ENCODE results near the gene PAX2. TPM values are rescaled to one million over a fixed set of nuclear protein-coding genes. Genes with fewer than 3 reads are reported as not detected.

PAX2 gene
- total RNA-seq, 1 donor from 2014 or later, result not detected

DNA sequence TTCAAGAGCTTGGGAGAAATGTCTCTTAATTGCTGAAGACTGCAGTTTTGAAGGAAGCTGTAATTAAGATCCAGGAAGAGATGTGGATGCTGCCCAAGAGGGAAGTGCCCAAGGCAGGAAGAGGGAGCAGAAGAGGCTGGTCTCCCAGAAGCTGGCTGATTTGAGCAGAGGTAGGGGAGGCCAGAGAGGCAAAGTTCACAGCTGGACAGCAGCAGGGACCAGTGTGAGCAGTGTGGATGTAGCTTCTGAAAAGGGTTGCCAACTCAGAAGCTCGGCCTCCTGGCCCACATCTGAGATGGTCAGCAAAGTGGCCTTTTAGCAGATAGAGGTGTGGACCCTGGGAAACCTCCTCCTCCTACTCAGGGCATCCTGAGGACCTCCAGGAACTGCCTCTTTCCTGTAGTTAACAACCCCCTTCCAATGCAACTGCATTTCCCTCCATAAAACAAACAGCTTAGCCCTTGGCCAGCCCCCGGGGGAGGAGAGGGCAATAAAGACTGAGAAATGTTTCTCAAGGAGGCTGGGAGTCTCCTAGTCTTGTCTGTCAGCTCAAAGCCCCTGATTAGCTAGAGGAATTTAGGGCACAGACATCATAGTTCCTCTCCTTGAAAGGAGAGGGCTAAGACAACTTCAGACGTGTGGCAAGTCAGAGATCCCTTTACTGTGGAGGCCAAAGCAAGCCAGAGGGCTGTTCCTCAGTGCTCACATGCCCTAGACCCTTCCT lies 69.5 kb downstream of the PAX2 start:
- DNase-seq (ENCODE audit: low read depth in 2 of 2), result no peak

DNA sequence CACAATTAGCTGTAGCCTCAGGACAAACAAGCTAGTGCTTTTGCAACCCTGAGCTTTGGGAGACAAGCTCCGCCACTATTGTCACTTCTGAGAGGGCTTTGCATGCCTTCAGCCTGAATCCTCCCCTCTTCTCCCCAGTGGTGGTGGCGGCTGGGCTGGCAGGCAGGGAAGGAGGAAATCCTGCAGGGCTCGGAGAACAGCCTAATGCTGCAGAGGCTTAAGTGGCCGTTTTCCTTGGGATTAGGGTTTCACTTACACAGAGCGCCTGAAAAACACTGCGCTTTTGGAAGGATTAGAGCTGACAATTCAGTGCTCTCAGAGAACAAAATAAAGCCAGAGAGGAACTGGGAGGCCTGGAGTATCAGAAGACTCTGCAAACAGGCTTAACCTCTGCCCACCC lies 71.3 kb downstream of the PAX2 start:
- no peak for DNase-seq (ENCODE audit: low read depth in 2 of 2)

GRCh38 chr10:100817268-100817839 lies 72.0 kb downstream of the PAX2 start:
- no peak for DNase-seq (ENCODE audit: low read depth in 2 of 2)

- DNase-seq (ENCODE audit: low read depth in 2 of 2), result no peak
These were observed 74.0 kb downstream of the PAX2 start for GRCh38 chr10:100819424-100819823.

DNA sequence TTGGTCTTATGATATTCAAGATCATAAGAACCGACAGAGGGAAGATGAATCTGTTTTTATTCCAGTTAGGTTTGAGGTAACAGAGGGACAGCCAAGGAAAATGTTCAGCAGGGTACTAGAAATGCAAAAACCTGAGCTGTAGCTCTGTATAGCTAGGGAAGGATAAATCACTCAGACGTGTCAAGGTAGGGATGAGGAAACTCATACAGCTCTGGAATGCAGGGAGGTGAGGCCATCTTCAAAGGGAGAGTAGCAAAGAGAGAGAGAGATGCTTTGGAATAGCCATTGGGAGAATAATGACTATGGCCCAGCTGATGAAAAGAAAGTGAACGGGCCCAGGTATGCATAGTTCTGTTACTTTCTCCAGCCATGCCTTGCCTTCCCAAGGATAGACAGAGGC lies 77.8 kb downstream of the PAX2 start:
- no peak for DNase-seq (ENCODE audit: low read depth in 2 of 2)

DNA sequence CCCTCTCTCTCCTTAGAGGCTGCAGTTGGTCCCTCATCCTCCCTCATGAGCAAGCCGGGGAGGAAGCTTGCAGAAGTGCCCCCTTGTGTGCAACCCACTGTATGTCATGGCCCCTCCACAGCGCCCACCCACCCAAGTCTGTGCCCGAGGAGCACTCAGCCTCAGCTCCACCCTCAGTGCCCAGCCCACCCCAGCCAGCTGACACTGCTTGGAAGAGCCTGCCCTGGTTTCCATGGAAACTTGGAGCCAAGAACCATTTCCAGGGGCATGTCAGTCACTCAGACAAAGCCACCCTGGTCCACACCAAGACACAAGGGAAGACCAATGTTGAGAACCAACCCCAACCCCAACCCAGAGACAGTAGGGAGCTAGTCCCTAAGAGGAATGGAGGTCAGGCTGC lies 79.5 kb downstream of the PAX2 start:
- DNase-seq (ENCODE audit: low read depth in 2 of 2), result no peak

DNA sequence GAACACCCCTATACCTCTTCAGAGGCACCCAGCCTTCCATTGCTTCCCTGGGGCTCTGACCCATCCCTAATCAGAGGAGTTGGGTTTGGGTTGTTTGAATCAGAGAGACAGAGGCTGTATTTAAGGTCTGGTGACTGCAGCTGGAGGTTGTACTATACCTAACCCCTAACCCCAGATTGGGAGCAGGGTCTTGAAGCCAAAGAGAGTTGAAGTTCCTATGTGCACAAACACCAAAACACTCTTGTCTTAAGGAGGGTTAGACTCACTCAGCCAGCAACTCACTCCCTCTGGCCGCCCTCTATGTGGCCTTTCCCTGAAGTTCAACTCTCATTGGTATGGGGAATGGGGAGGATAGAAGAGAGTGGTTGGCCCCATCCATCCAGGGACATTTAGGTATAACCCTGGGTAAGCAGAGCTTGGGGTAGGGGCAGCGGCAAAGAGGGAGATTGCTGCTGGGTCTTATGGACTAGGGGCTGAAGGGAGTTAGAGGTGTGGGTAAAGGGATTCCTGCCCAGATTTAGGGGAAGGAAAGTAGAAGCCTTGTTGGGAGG lies 80.0 kb downstream of the PAX2 start:
- DNase-seq (ENCODE audit: low read depth in 2 of 2), result no peak

DNA sequence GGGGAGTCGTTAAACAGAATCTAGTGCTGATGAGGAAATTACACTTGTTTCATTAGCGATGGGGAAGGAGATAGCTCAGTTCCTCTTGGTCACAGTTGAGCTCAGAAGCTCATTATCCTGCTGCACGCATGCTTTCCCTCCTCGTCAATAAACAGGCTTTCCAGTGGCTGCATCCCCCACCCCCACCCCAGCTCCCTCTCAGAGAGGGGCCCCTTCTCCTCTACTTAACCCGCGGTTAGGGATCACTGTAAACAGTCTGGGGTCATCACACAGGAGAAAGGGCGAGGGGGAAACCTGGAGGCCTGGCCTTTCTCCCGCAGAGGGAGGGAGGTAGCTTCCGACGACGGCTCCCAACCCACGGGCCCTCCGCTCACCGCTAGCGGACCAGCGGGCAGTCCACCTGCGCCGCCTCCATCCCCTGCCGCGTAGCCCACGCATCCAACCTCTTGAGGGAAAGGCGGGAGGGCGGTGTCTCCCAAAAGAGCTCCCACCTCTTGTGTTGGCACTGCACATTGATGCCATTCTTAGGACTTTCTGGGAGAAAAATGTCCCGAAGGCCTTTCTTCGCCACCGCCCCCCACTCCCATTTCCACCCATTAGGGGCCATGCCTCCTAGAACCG lies 80.8 kb downstream of the PAX2 start:
- DNase-seq (ENCODE audit: low read depth in 2 of 2), result no peak

DNA sequence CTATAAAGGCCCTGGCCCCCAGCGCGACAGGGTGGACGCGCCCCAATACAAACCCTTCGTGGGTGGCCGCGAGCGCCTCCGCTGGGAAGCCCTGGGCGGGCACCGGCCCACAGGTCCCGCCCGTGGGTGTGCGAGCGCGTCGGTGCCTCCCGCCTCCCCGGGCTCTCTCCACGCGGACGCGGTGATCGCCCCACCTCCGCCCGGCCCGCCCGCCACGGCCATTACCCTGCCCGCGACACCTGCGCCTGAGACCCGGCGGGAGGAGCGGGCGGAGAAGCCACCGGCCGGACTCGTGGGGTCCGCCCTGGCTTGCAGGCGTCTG lies 81.2 kb downstream of the PAX2 start:
- no peak for DNase-seq (ENCODE audit: low read depth in 2 of 2)

DNA sequence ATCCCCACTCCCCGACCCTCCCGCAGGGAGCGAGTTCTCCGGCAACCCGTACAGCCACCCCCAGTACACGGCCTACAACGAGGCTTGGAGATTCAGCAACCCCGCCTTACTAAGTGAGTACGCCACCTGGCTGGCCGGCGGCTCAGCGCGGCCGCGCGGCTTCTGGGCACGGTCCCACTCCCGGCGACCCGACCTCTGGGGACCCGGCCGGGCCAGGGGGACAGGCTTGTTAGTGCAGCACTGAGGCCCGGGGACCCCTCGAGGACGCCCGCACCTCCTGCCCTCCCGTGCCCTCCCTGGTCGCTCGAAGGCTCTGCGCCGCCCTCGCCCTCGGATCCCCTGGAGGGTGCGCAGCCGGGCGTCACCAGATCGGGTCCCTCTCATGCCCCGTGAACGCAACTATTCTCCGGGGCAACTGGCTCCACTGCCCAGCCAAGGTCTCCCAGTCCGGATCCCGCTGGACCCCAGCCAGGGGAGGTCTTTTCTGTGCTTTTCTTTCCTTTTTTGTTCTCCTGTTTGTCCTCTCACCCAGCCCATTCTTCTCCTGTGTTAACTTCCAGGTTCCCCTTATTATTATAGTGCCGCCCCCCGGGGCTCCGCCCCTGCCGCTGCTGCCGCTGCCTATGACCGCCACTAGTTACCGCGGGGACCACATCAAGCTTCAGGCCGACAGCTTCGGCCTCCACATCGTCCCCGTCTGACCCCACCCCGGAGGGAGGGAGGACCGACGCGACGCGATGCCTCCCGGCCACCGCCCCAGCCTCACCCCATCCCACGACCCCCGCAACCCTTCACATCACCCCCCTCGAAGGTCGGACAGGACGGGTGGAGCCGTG lies 81.8 kb downstream of the PAX2 start:
- peak in 1 of 2 donors; percentile 6 for DNase-seq (ENCODE audit: low read depth in 2 of 2)

DNA sequence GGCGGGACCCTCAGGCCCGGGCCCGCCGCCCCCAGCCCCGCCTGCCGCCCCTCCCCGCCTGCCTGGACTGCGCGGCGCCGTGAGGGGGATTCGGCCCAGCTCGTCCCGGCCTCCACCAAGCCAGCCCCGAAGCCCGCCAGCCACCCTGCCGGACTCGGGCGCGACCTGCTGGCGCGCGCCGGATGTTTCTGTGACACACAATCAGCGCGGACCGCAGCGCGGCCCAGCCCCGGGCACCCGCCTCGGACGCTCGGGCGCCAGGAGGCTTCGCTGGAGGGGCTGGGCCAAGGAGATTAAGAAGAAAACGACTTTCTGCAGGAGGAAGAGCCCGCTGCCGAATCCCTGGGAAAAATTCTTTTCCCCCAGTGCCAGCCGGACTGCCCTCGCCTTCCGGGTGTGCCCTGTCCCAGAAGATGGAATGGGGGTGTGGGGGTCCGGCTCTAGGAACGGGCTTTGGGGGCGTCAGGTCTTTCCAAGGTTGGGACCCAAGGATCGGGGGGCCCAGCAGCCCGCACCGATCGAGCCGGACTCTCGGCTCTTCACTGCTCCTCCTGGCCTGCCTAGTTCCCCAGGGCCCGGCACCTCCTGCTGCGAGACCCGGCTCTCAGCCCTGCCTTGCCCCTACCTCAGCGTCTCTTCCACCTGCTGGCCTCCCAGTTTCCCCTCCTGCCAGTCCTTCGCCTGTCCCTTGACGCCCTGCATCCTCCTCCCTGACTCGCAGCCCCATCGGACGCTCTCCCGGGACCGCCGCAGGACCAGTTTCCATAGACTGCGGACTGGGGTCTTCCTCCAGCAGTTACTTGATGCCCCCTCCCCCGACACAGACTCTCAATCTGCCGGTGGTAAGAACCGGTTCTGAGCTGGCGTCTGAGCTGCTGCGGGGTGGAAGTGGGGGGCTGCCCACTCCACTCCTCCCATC lies 82.7 kb downstream of the PAX2 start:
- DNase-seq (ENCODE audit: low read depth in 2 of 2), result peak in 1 of 2 donors; percentile 6

GRCh38 chr10:100828738-100829096 lies 83.3 kb downstream of the PAX2 start:
- no peak for DNase-seq (ENCODE audit: low read depth in 2 of 2)

GRCh38 chr10:100829097-100829870 lies 83.9 kb downstream of the PAX2 start:
- DNase-seq (ENCODE audit: low read depth in 2 of 2), result no peak

GRCh38 chr10:100829933-100830727 lies 84.7 kb downstream of the PAX2 start:
- no peak for DNase-seq (ENCODE audit: low read depth in 2 of 2)

DNA sequence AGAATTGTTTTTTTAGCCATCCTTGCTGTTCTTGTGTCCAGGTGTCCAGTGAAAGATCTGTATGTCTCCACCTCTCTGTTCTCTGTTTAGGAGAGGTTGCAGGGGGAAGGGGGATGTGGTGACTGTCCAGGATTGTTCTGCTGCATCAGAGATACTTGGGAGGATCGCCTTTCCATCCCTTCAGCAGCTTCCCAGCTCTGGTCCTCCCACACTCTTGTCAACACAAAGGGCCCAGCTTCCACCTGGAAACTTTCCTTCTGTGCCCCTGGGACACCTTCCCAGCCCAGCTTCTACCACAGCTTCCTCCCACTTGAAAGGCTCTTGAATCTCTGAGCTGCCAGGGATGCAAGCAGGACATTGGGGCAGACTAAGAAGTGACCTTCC lies 85.3 kb downstream of the PAX2 start:
- DNase-seq (ENCODE audit: low read depth in 2 of 2), result no peak

GRCh38 chr10:100831742-100832141 lies 86.4 kb downstream of the PAX2 start:
- no peak for DNase-seq (ENCODE audit: low read depth in 2 of 2)

GRCh38 chr10:100835810-100836209 lies 90.4 kb downstream of the PAX2 start:
- DNase-seq (ENCODE audit: low read depth in 2 of 2), result no peak

DNA sequence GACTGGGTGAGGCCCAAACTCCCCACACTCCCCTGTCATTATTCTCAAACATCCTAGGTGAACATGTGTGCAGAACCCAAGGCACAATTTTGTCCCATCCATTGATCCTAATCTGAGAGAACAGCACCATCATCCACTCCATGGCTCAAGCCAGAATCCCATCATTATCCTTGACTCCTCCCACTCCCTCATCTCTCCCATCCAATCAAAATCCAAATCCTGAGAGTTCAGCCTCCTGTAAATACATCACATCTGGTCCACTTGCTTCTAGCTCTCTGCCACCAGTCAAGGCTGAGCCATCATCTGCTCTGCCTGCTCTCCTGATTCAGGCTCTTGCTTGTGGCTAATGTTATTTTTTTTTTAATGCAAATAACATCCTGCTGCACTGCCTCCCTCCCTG lies 91.5 kb downstream of the PAX2 start:
- DNase-seq (ENCODE audit: low read depth in 2 of 2), result no peak

- no peak for DNase-seq (ENCODE audit: low read depth in 2 of 2)
These were observed 91.9 kb downstream of the PAX2 start for GRCh38 chr10:100837300-100837699.
